ENCODE results near the gene CFAP90. TPM values are rescaled to one million over a fixed set of nuclear protein-coding genes. Genes with fewer than 3 reads are reported as not detected.

CFAP90 gene
- total RNA-seq, 1 experiment from 2014 or later, result 0.58 TPM

DNA sequence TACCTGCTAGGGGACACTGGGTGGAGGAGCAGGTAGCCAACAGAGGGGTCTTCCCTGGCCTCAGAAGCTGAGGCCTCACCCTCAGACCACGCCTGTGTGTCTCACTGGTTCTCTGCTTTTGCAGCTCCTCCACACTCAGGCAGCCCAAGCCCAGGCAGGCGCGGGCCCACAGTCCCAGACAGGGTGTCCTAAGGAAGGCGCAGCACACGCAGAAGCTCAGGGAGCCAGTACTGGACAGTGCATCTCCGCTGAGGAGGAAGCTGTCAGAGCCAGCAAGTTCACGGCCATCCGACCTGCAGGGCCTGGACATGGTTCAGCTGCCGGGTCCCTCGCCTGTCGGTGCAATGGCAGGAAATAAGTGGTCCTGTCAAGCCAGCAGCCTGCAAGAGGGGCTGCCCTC lies 25.3 kb downstream of the CFAP90 start:
- Histone ChIP-seq H3K4me1 (ENCODE audit: insufficient read depth, low read length) (no peaks in the 10 kb centered on the region), H4K20me1 (ENCODE audit: low read length) (no peaks in the 10 kb centered on the region), H3K9me2 (replicated peaks; ENCODE audit: low read length) (no peaks in the 10 kb centered on the region), H3K27me3 (ENCODE audit: low read length) (peaks cover 93% of the 10 kb centered on the region), H2AFZ (ENCODE audit: low read length) (no peak overlapping the region), H3K4me3 (ENCODE audit: low read length) (no peak overlapping the region), H3K36me3 (ENCODE audit: low read depth, low read length) (no peaks in the 10 kb centered on the region), H3K9ac (ENCODE audit: low read length) (no peak overlapping the region), H3K79me2 (ENCODE audit: low read length) (no peaks in the 10 kb centered on the region), H3K9me3 (ENCODE audit: low read length) (no peaks in the 10 kb centered on the region), H3K4me2 (ENCODE audit: low read length) (no peak overlapping the region), H3K27ac (ENCODE audit: low read length) (no peak overlapping the region), H3F3A (ENCODE audit: low read length, unreplicated experiment) (no peaks in the 10 kb centered on the region)
- intact Hi-C loops (cut with micrococcal nuclease), result no loop called here
- DNase-seq (no peak), ATAC-seq (no peak)
- TF ChIP-seq EZH2phosphoT487 (IDR thresholded peaks at IDR 0.05; ENCODE audit: borderline replicate concordance, low read length) (no peak), EZH2 (IDR thresholded peaks at IDR 0.05; ENCODE audit: low read length, unreplicated experiment) (no peak)
- TF ChIP-seq, protein P1, sequence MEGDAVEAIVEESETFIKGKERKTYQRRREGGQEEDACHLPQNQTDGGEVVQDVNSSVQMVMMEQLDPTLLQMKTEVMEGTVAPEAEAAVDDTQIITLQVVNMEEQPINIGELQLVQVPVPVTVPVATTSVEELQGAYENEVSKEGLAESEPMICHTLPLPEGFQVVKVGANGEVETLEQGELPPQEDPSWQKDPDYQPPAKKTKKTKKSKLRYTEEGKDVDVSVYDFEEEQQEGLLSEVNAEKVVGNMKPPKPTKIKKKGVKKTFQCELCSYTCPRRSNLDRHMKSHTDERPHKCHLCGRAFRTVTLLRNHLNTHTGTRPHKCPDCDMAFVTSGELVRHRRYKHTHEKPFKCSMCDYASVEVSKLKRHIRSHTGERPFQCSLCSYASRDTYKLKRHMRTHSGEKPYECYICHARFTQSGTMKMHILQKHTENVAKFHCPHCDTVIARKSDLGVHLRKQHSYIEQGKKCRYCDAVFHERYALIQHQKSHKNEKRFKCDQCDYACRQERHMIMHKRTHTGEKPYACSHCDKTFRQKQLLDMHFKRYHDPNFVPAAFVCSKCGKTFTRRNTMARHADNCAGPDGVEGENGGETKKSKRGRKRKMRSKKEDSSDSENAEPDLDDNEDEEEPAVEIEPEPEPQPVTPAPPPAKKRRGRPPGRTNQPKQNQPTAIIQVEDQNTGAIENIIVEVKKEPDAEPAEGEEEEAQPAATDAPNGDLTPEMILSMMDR (conservative IDR thresholded peaks at IDR 0.05; ENCODE audit: low read depth, low read length), result no peak
- CTCF ChIA-PET, result no interaction called here
- no TSS peak for BruUV-seq (replicated peaks)
- POLR2A ChIA-PET (ENCODE audit: unreplicated experiment), result no interaction called here

- Histone ChIP-seq H3K36me3 (ENCODE audit: low read depth, low read length) (no peaks in the 10 kb centered on the region), H4K20me1 (ENCODE audit: low read length) (no peaks in the 10 kb centered on the region), H3K9me3 (ENCODE audit: low read length) (no peaks in the 10 kb centered on the region), H3K4me2 (ENCODE audit: low read length) (no peak overlapping the region), H3K4me3 (ENCODE audit: low read length) (no peak overlapping the region), H3K9ac (ENCODE audit: low read length) (no peak overlapping the region), H3K9me2 (replicated peaks; ENCODE audit: low read length) (no peaks in the 10 kb centered on the region), H3F3A (ENCODE audit: low read length, unreplicated experiment) (no peaks in the 10 kb centered on the region), H3K79me2 (ENCODE audit: low read length) (no peaks in the 10 kb centered on the region), H3K4me1 (ENCODE audit: insufficient read depth, low read length) (no peaks in the 10 kb centered on the region), H3K27me3 (ENCODE audit: low read length) (peaks cover 95% of the 10 kb centered on the region), H2AFZ (ENCODE audit: low read length) (no peak overlapping the region), H3K27ac (ENCODE audit: low read length) (no peak overlapping the region)
- ChIA-PET CTCF (no interaction called here), POLR2A (ENCODE audit: unreplicated experiment) (no interaction called here)
- TF ChIP-seq EZH2phosphoT487 (IDR thresholded peaks at IDR 0.05; ENCODE audit: borderline replicate concordance, low read length), result no peak
- no peak for TF ChIP-seq EZH2 (IDR thresholded peaks at IDR 0.05; ENCODE audit: low read length, unreplicated experiment)
- TF ChIP-seq, protein P1 (conservative IDR thresholded peaks at IDR 0.05; ENCODE audit: low read depth, low read length), result no peak
- ATAC-seq (no peak), DNase-seq (no peak)
- intact Hi-C loops (cut with micrococcal nuclease), result no loop called here
- BruUV-seq (replicated peaks), result no TSS peak
These were observed 25.9 kb downstream of the CFAP90 start for GRCh38 chr5:7824995-7825394.

DNA sequence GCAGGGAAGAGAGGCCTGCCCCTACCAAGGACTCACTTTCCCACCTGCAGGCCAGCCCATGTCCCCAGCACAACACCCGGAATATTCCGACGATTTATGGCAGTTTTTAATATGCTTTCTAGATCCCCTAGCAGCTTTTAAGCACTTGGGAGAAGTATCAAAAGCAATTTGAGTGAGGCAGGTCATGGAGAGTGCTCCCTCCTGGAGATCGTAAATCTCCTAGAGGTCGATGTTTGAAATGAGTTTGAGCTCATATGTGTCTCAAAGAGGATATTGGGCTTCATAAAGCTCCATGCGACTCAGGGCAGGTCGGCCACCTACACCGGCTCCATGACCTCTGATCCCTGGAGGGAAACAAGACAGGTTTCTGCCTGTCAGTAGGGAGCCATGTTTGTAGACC lies 27.3 kb downstream of the CFAP90 start:
- Histone ChIP-seq H3K9ac (ENCODE audit: low read length) (no peak overlapping the region), H3K79me2 (ENCODE audit: low read length) (no peaks in the 10 kb centered on the region), H3K9me3 (ENCODE audit: low read length) (no peaks in the 10 kb centered on the region), H3K4me2 (ENCODE audit: low read length) (no peak overlapping the region), H3K27me3 (ENCODE audit: low read length) (peaks cover 98% of the 10 kb centered on the region), H3K27ac (ENCODE audit: low read length) (no peak overlapping the region), H4K20me1 (ENCODE audit: low read length) (no peaks in the 10 kb centered on the region), H3F3A (ENCODE audit: low read length, unreplicated experiment) (no peaks in the 10 kb centered on the region), H3K36me3 (ENCODE audit: low read depth, low read length) (no peaks in the 10 kb centered on the region), H2AFZ (ENCODE audit: low read length) (no peak overlapping the region), H3K4me3 (ENCODE audit: low read length) (no peak overlapping the region), H3K4me1 (ENCODE audit: insufficient read depth, low read length) (no peaks in the 10 kb centered on the region), H3K9me2 (replicated peaks; ENCODE audit: low read length) (no peaks in the 10 kb centered on the region)
- intact Hi-C loops (cut with micrococcal nuclease), result no loop called here
- DNase-seq (no peak), ATAC-seq (no peak)
- TF ChIP-seq EZH2 (IDR thresholded peaks at IDR 0.05; ENCODE audit: low read length, unreplicated experiment), result no peak
- TF ChIP-seq, protein P1 (conservative IDR thresholded peaks at IDR 0.05; ENCODE audit: low read depth, low read length), result no peak
- no peak for TF ChIP-seq EZH2phosphoT487 (IDR thresholded peaks at IDR 0.05; ENCODE audit: borderline replicate concordance, low read length)
- ChIA-PET CTCF (no interaction called here), POLR2A (ENCODE audit: unreplicated experiment) (no interaction called here)
- no TSS peak for BruUV-seq (replicated peaks)

Data from PC-3 (cell line).